Calu3 (cell line): ENCODE data around the gene LRRTM4. TPM values are rescaled to one million over a fixed set of nuclear protein-coding genes. Genes with fewer than 3 reads are reported as not detected.

ENCODE experiments used
- BruUV-seq: library from RNA; stranded (reverse); fragments of 400-500 nt; replicated peaks from 2 replicates; lab custom pipeline; 2021; lab: Mats Ljungman, UMichigan
- CTCF ChIA-PET: fragments of 300-600 bp; sonication (Branson Sonifier 250); formaldehyde crosslinking; loops from one replicate; lab custom pipeline; 2022; ENCODE audit warnings: antibody characterized with exemption; lab: Charles Lee
- DNase-seq: peaks from one replicate; pipeline ENCODE4 v3.0.0; 2022
- H3K27ac Mint-ChIP-seq: one replicate; pipeline ENCODE4 v1.8.0; 2022; ENCODE audit warnings: mixed read lengths; ENCODE audit not compliant: unreplicated experiment
- H3K27me3 Mint-ChIP-seq: one replicate; pipeline ENCODE4 v1.8.0; 2022; ENCODE audit warnings: mixed read lengths; ENCODE audit not compliant: unreplicated experiment
- H3K36me3 Mint-ChIP-seq: one replicate; pipeline ENCODE4 v1.8.0; 2022; ENCODE audit warnings: mild to moderate bottlenecking, moderate library complexity, mixed read lengths; ENCODE audit not compliant: insufficient read depth, unreplicated experiment
- H3K4me1 Mint-ChIP-seq: one replicate; pipeline ENCODE4 v1.8.0; 2022; ENCODE audit warnings: mild to moderate bottlenecking, low read depth, mixed read lengths; ENCODE audit not compliant: unreplicated experiment
- H3K4me3 Mint-ChIP-seq: one replicate; pipeline ENCODE4 v1.8.0; 2022; ENCODE audit warnings: mild to moderate bottlenecking, low read depth, moderate library complexity, mixed read lengths; ENCODE audit not compliant: unreplicated experiment
- H3K9me3 Mint-ChIP-seq: one replicate; pipeline ENCODE4 v1.8.0; 2022; ENCODE audit warnings: low read depth, mixed read lengths; ENCODE audit not compliant: unreplicated experiment
- CTCF ChIP-seq: fragments of 200-600 bp; IDR thresholded peaks from one replicate; pipeline ENCODE4 v1.8.0; 2022; ENCODE audit warnings: antibody characterized with exemption; ENCODE audit not compliant: unreplicated experiment
- intact Hi-C: fragments of 100-400 bp; cut with micrococcal nuclease; formaldehyde crosslinking; loops from one replicate; pipeline ENCODE4 v1.10.0; 2022; ENCODE audit not compliant: unreplicated experiment
- total RNA-seq: library from RNA; stranded (reverse); gene quantifications from 2 replicates; pipeline ENCODE4 v1.2.3, GENCODE V29; 2022

The LRRTM4 gene
- total RNA-seq, 1 experiment from 2014 or later: not detected

- Mint-ChIP-seq H3K4me3 (no peak overlapping the region), H3K27ac (no peak overlapping the region), H3K27me3 (no peaks in the 10 kb centered on the region), H3K4me1 (no peaks in the 10 kb centered on the region), H3K36me3 (no peaks in the 10 kb centered on the region), H3K9me3 (peaks cover 10% of the 10 kb centered on the region)
- CTCF ChIA-PET: no interaction called here
- intact Hi-C loops: no loop called here
- no TSS peak for BruUV-seq
- no peak for TF ChIP-seq CTCF
- DNase-seq: no peak
Observed at GRCh38 chr2:77434880-77435279, 87.3 kb downstream of the LRRTM4 start.

GRCh38 chr2:77428946-77429345, 93.2 kb downstream of the LRRTM4 start:
- intact Hi-C loops: no loop called here
- no TSS peak for BruUV-seq

DNA sequence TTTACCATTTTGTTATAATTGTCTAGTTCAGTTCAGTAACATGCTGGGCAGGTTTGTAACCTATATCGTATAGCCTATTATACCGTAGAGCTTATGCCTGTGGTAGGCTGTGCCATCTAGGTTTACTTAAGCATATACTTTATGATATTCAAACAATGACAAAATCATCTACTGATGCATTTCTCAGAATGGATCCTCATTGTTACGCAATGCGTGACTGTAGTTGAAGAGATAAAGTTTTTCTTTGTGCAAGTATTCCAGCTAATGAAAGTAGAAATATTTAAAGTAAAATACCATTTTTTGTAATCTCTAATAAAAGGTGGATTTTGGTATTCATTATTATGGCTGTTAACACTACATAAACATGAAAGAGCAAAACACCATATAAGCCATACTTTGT, 100.2 kb downstream of the LRRTM4 start:
- BruUV-seq: no TSS peak
- TF ChIP-seq CTCF: no peak
- H3K4me3 Mint-ChIP-seq: no peak overlapping the region
- no peak overlapping the region for H3K27ac Mint-ChIP-seq
- intact Hi-C loops: no loop called here
- no peaks in the 10 kb centered on the region for H3K27me3 Mint-ChIP-seq
- no peaks in the 10 kb centered on the region for H3K36me3 Mint-ChIP-seq
- CTCF ChIA-PET: no interaction called here
- no peak for DNase-seq
- peaks cover 15% of the 10 kb centered on the region for H3K9me3 Mint-ChIP-seq
- no peaks in the 10 kb centered on the region for H3K4me1 Mint-ChIP-seq

More at GRCh38 chr2:77428946-77429345, 93.2 kb downstream of the LRRTM4 start:
- DNase-seq: no peak
- TF ChIP-seq CTCF: no peak
- Mint-ChIP-seq H3K27me3 (no peaks in the 10 kb centered on the region), H3K4me1 (no peaks in the 10 kb centered on the region), H3K36me3 (no peaks in the 10 kb centered on the region), H3K4me3 (no peak overlapping the region), H3K27ac (no peak overlapping the region), H3K9me3 (peaks cover 22% of the 10 kb centered on the region)
- CTCF ChIA-PET: no interaction called here

DNA sequence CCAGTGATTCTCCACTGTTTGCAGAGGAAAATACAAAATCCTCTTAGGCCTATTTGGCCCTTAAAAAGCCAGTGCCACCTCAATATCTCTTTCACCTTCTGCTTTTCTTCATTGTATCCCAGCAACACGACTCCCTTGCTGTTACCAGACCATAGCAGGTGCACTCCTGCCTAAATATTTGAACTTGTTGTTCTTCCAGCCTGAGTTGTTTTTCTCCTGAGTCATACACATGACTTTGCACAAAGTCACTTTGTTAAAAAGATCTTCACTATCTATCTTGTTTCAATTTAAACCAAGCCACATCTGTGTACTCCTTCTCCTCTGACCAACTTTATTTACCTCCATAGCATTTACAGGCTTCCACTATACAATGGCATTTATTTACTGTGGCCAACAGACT, 103.6 kb downstream of the LRRTM4 start:
- CTCF ChIA-PET: no interaction called here
- no peaks in the 10 kb centered on the region for H3K36me3 Mint-ChIP-seq
- no peaks in the 10 kb centered on the region for H3K27me3 Mint-ChIP-seq
- H3K27ac Mint-ChIP-seq: no peak overlapping the region
- H3K4me1 Mint-ChIP-seq: no peaks in the 10 kb centered on the region
- TF ChIP-seq CTCF: no peak
- H3K4me3 Mint-ChIP-seq: no peak overlapping the region
- DNase-seq: no peak
- H3K9me3 Mint-ChIP-seq: peaks cover 8% of the 10 kb centered on the region
- intact Hi-C loops: no loop called here
- no TSS peak for BruUV-seq

GRCh38 chr2:77404189-77404588, 118.0 kb downstream of the LRRTM4 start:
- CTCF ChIA-PET: no interaction called here
- Mint-ChIP-seq H3K4me1 (no peaks in the 10 kb centered on the region), H3K27me3 (no peaks in the 10 kb centered on the region), H3K36me3 (no peaks in the 10 kb centered on the region), H3K9me3 (peaks cover 13% of the 10 kb centered on the region), H3K27ac (no peak overlapping the region), H3K4me3 (no peak overlapping the region)
- no peak for DNase-seq
- no peak for TF ChIP-seq CTCF
- intact Hi-C loops: no loop called here
- no TSS peak for BruUV-seq
